ENCODE measurements around the gene PLK5.

The PLK5 gene

DNA sequence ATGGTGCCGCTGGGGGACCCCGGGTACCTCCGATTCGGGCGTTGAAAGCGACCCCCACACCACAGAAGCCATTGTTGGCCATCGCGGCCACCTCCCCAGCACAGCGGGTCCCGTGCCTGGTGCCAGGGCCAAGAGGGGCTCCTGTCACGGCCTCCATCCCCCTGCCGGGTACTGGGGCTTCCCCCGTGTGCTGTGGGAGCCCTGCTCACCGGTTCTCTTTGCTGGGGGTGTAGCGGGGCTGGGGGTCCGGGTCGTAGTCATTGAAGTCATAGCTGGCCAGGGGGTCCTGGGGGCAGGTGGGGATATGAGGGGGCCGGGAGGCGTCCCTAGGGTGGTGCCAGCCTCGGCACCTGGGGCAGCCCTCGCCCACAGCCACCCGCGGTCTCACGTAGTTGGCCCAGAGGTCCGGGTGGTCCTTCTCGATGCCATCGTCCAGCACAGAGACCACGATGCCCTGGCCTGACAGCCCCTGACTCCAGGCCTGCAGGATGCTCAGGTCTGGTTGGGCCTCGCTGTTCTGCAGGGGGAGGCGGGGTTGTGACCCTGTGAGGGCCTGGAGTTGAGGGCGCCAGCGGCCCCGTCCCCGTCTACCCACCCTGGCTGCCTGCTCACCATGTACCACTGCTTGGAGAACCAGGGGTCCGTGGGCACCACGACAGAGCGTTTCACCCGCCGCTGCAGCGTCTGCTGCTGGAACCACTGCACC lies 36.1 kb upstream of the PLK5 start:
- ATAC-seq = no peak
- TF ChIP-seq, protein P1, sequence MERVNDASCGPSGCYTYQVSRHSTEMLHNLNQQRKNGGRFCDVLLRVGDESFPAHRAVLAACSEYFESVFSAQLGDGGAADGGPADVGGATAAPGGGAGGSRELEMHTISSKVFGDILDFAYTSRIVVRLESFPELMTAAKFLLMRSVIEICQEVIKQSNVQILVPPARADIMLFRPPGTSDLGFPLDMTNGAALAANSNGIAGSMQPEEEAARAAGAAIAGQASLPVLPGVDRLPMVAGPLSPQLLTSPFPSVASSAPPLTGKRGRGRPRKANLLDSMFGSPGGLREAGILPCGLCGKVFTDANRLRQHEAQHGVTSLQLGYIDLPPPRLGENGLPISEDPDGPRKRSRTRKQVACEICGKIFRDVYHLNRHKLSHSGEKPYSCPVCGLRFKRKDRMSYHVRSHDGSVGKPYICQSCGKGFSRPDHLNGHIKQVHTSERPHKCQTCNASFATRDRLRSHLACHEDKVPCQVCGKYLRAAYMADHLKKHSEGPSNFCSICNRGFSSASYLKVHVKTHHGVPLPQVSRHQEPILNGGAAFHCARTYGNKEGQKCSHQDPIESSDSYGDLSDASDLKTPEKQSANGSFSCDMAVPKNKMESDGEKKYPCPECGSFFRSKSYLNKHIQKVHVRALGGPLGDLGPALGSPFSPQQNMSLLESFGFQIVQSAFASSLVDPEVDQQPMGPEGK (CRISPR knock-in tag; IDR thresholded peaks at IDR 0.05; ENCODE audit: borderline replicate concordance) = no peak
- TF ChIP-seq RARB (CRISPR knock-in tag; IDR thresholded peaks at IDR 0.05) = no peak
- no peak for TF ChIP-seq ARNTL (CRISPR knock-in tag; IDR thresholded peaks at IDR 0.05; ENCODE audit: borderline replicate concordance, low read depth)
- no peak for TF ChIP-seq GLIS3 (CRISPR knock-in tag; IDR thresholded peaks at IDR 0.05)
- TF ChIP-seq ZNF8 (CRISPR knock-in tag; IDR thresholded peaks at IDR 0.05) = no peak
- TF ChIP-seq, protein P2, sequence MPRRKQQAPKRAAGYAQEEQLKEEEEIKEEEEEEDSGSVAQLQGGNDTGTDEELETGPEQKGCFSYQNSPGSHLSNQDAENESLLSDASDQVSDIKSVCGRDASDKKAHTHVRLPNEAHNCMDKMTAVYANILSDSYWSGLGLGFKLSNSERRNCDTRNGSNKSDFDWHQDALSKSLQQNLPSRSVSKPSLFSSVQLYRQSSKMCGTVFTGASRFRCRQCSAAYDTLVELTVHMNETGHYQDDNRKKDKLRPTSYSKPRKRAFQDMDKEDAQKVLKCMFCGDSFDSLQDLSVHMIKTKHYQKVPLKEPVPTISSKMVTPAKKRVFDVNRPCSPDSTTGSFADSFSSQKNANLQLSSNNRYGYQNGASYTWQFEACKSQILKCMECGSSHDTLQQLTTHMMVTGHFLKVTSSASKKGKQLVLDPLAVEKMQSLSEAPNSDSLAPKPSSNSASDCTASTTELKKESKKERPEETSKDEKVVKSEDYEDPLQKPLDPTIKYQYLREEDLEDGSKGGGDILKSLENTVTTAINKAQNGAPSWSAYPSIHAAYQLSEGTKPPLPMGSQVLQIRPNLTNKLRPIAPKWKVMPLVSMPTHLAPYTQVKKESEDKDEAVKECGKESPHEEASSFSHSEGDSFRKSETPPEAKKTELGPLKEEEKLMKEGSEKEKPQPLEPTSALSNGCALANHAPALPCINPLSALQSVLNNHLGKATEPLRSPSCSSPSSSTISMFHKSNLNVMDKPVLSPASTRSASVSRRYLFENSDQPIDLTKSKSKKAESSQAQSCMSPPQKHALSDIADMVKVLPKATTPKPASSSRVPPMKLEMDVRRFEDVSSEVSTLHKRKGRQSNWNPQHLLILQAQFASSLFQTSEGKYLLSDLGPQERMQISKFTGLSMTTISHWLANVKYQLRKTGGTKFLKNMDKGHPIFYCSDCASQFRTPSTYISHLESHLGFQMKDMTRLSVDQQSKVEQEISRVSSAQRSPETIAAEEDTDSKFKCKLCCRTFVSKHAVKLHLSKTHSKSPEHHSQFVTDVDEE (CRISPR knock-in tag; IDR thresholded peaks at IDR 0.05) = no peak
- TF ChIP-seq, protein P3, sequence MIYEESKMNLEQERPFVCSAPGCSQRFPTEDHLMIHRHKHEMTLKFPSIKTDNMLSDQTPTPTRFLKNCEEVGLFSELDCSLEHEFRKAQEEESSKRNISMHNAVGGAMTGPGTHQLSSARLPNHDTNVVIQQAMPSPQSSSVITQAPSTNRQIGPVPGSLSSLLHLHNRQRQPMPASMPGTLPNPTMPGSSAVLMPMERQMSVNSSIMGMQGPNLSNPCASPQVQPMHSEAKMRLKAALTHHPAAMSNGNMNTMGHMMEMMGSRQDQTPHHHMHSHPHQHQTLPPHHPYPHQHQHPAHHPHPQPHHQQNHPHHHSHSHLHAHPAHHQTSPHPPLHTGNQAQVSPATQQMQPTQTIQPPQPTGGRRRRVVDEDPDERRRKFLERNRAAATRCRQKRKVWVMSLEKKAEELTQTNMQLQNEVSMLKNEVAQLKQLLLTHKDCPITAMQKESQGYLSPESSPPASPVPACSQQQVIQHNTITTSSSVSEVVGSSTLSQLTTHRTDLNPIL (CRISPR knock-in tag; IDR thresholded peaks at IDR 0.05; ENCODE audit: low read depth) = no peak
- TF ChIP-seq TCF4 (CRISPR knock-in tag; IDR thresholded peaks at IDR 0.05; ENCODE audit: borderline replicate concordance) = no peak
- TF ChIP-seq PPARA (CRISPR knock-in tag; IDR thresholded peaks at IDR 0.05; ENCODE audit: borderline replicate concordance) = no peak
- no peak for TF ChIP-seq ESRRG (CRISPR knock-in tag; IDR thresholded peaks at IDR 0.05)
- no peak for TF ChIP-seq ZNF70 (CRISPR knock-in tag; IDR thresholded peaks at IDR 0.05)
- TF ChIP-seq ZC3H10 (CRISPR knock-in tag; IDR thresholded peaks at IDR 0.05) = no peak
- no peak for TF ChIP-seq ZNF565 (CRISPR knock-in tag; conservative IDR thresholded peaks at IDR 0.05; ENCODE audit: low read depth)
- TF ChIP-seq, protein P4, sequence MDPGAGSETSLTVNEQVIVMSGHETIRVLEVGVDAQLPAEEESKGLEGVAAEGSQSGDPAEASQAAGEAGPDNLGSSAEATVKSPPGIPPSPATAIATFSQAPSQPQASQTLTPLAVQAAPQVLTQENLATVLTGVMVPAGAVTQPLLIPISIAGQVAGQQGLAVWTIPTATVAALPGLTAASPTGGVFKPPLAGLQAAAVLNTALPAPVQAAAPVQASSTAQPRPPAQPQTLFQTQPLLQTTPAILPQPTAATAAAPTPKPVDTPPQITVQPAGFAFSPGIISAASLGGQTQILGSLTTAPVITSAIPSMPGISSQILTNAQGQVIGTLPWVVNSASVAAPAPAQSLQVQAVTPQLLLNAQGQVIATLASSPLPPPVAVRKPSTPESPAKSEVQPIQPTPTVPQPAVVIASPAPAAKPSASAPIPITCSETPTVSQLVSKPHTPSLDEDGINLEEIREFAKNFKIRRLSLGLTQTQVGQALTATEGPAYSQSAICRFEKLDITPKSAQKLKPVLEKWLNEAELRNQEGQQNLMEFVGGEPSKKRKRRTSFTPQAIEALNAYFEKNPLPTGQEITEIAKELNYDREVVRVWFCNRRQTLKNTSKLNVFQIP (CRISPR knock-in tag; IDR thresholded peaks at IDR 0.05; ENCODE audit: borderline replicate concordance, low read depth) = no peak
- TF ChIP-seq ZFP30 (CRISPR knock-in tag; IDR thresholded peaks at IDR 0.05) = no peak
- no peak for TF ChIP-seq TOX (CRISPR knock-in tag; IDR thresholded peaks at IDR 0.05; ENCODE audit: borderline replicate concordance)
- no peak for TF ChIP-seq CSDC2 (CRISPR knock-in tag; IDR thresholded peaks at IDR 0.05)
- TF ChIP-seq, protein P5, sequence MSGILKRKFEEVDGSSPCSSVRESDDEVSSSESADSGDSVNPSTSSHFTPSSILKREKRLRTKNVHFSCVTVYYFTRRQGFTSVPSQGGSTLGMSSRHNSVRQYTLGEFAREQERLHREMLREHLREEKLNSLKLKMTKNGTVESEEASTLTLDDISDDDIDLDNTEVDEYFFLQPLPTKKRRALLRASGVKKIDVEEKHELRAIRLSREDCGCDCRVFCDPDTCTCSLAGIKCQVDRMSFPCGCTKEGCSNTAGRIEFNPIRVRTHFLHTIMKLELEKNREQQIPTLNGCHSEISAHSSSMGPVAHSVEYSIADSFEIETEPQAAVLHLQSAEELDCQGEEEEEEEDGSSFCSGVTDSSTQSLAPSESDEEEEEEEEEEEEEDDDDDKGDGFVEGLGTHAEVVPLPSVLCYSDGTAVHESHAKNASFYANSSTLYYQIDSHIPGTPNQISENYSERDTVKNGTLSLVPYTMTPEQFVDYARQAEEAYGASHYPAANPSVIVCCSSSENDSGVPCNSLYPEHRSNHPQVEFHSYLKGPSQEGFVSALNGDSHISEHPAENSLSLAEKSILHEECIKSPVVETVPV (CRISPR knock-in tag; IDR thresholded peaks at IDR 0.05) = no peak
- no peak for TF ChIP-seq ISL1 (CRISPR knock-in tag; IDR thresholded peaks at IDR 0.05)

DNA sequence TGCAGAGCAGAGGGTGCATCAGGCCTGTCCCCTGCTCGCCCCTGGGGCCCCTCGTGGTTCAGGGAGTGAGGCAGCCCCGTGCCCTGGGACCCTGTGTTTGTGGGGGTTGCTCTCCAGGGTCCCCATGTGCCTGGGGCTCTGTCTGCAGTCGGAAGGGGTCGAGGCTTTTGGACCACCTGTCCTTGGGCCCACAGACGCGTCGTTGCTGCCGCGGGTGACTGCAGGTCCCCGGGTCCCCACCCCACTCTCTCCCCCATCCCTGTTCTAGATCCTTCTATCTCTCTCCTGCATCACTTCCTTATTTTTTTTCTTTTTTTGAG lies 35.6 kb upstream of the PLK5 start:
- no peak for ATAC-seq
- no peak for TF ChIP-seq PPARA (CRISPR knock-in tag; IDR thresholded peaks at IDR 0.05; ENCODE audit: borderline replicate concordance)
- no peak for TF ChIP-seq RARB (CRISPR knock-in tag; IDR thresholded peaks at IDR 0.05)
- TF ChIP-seq OSR1 (CRISPR knock-in tag; IDR thresholded peaks at IDR 0.05) = no peak
- TF ChIP-seq, protein P5 (CRISPR knock-in tag; IDR thresholded peaks at IDR 0.05) = no peak
- no peak for TF ChIP-seq ZC3H10 (CRISPR knock-in tag; IDR thresholded peaks at IDR 0.05)
- no peak for TF ChIP-seq SNAI2 (CRISPR knock-in tag; IDR thresholded peaks at IDR 0.05)
- TF ChIP-seq ZFP3 (CRISPR knock-in tag; IDR thresholded peaks at IDR 0.05) = no peak
- TF ChIP-seq CSDC2 (CRISPR knock-in tag; IDR thresholded peaks at IDR 0.05) = no peak
- TF ChIP-seq, protein P3 (CRISPR knock-in tag; IDR thresholded peaks at IDR 0.05; ENCODE audit: low read depth) = no peak
- TF ChIP-seq, protein P2 (CRISPR knock-in tag; IDR thresholded peaks at IDR 0.05) = no peak
- TF ChIP-seq, protein P1 (CRISPR knock-in tag; IDR thresholded peaks at IDR 0.05; ENCODE audit: borderline replicate concordance) = no peak

Measured in SK-N-SH treated with all-trans-retinoic acid at 6 μM for 48 hours (cell line).